ENCODE measurements around the gene ANO8. TPM values are rescaled to one million over a fixed set of nuclear protein-coding genes. Genes with fewer than 3 reads are reported as not detected.

ANO8 gene
- total and polyA plus RNA-seq, 2 of the 8 experiments (the other 6 are each of a cell fraction or from before 2014, with no cell fraction given): 9.5 to 20.7 TPM

DNA sequence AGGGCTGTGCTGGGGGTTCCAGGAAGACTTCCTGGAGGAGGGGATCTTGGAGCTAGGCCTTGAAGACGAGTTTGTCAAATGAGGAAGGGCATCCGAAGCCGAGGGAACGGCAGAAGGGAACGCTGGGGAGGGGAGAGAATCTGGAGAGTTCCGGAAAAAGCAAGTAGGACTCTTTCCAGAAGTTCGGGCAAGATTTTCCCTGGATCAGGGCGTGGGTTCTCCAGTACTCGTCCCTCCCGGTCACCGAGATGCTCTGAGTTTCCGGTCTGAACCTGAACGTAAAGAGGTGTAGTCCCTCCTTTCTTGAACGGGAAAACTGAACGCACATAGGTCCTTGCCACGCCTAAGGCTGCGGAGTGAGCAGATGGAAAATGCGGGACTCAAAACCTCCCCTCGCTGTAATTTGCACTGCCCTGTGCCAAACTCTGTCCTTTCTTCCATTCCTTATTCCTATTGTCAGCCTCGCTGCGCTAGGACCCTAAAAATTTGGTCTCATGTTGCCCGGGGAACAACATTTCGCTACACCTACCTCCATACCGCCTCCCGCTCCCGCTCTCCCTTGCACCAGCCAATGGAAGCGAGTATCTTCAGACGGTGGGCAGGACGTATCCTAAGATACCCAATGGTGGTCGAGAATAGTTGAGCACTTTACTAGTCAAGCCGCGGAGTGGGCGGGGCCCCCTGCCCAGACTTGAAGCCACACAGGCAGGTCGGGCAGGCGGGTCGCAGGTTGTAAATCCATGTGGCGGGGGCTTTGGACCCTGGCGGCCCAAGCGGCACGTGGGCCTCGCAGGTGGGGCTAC lies 2.4 kb upstream of the ANO8 start, which contains the start of gene GTPBP3:
Gene GTPBP3, plus strand, starts transcription at position 682 of the 803 bp plus-strand sequence. Its CDS starts 59 bp downstream, at position 741.
- H3K18ac ChIP-seq (ENCODE audit: extremely low read depth, low read length): peak within 1 kb of the TSS; percentile 97
- peak within 1 kb of the TSS; percentile 91 for H3K56ac ChIP-seq (replicated peaks; ENCODE audit: insufficient read length, low read depth, low read length)
- peak within 1 kb of the TSS; percentile 69 for H2BK120ac ChIP-seq (replicated peaks; ENCODE audit: low read depth, low read length)
- H3K4me1 ChIP-seq (replicated peaks in 1 of 4; ENCODE audit: control insufficient read depth in 3 of 4, insufficient read depth in 4 of 4, low read length in 3 of 4): peaks cover 0 to 36% (median 28%) of the 10 kb centered on the region in 4 experiments; a peak in 5 of 7 replicates
- peak within 1 kb of the TSS; percentile 52 for H2AFZ ChIP-seq (ENCODE audit: low read length)
- peak within 1 kb of the TSS; percentile 76; the same call in 1 of the 2 replicates for H2AK5ac ChIP-seq (ENCODE audit: low read depth, low read length)
- H3K9me3 ChIP-seq (ENCODE audit: insufficient read depth in 2 of 2, low read depth in 1 of 2, low read length in 1 of 2): no peaks in the 10 kb centered on the region
- ChIA-PET CTCF (ENCODE audit: partially characterized antibody) (interaction anchor here (0.6 to 1.6 kb wide), 3 partner anchors 12 to 53 kb away, joined by 3 to 9 read pairs (median 3); no protein-coding TSS in a partner anchor), POLR2A (ENCODE audit: partially characterized antibody) (interaction anchor here (0.6 to 17.1 kb wide), 8 partner anchors 11 to 47 kb away, joined by 3 to 329 read pairs (median 5); partner anchors contain the start of genes ABHD8, DDA1 and MRPL34)
- H4K5ac ChIP-seq (ENCODE audit: insufficient read length, low read depth, low read length): peak within 1 kb of the TSS; percentile 68
- peak within 1 kb of the TSS; percentile 82 for H3K4ac ChIP-seq (replicated peaks; ENCODE audit: insufficient read length, low read depth, low read length)
- peak within 1 kb of the TSS; percentile 94 for H4K8ac ChIP-seq (ENCODE audit: extremely low read depth, insufficient read depth, low read length)
- no peak within 1 kb of the TSS for H3K14ac ChIP-seq (ENCODE audit: insufficient read length)
- H3K23ac ChIP-seq (ENCODE audit: insufficient read length): no peak within 1 kb of the TSS
- no peak within 1 kb of the TSS; the same call in 1 of the 2 replicates for H2BK20ac ChIP-seq (ENCODE audit: low read length)
- peak within 1 kb of the TSS; percentile 100; the same call in 1 of the 2 replicates for H2BK15ac ChIP-seq (ENCODE audit: low read length)
- H2BK12ac ChIP-seq (ENCODE audit: low read depth, low read length): peak within 1 kb of the TSS; percentile 96
- H3K23me2 ChIP-seq (ENCODE audit: low read depth, low read length): peaks cover 23% of the 10 kb centered on the region
- peak within 1 kb of the TSS; percentile 74 to 99 (median 96) for H3K4me3 ChIP-seq (ENCODE audit: extremely low read depth in 1 of 4, insufficient read depth in 2 of 4, low read depth in 3 of 4, low read length in 4 of 4)
- H3K36me3 ChIP-seq (ENCODE audit: control insufficient read depth in 2 of 4, insufficient read depth in 4 of 4, low read length in 3 of 4): peaks cover 0 to 3% (median 0%) of the 10 kb centered on the region in 4 experiments; a peak in 1 of 8 replicates
- H4K20me1 ChIP-seq (replicated peaks in 1 of 2; ENCODE audit: control insufficient read depth in 1 of 2, insufficient read depth in 2 of 2, low read length in 2 of 2): peaks cover 0 to 7% of the 10 kb centered on the region in 2 experiments
- H4K91ac ChIP-seq (replicated peaks; ENCODE audit: insufficient read length, low read length): peak within 1 kb of the TSS; percentile 98
- WGBS, 2 experiments (ENCODE audit: extremely low coverage in 1 of 2, insufficient coverage in 1 of 2, insufficient read length in 1 of 2, insufficient replicate concordance in 2 of 2, low coverage in 1 of 2, low lambda C conversion rate in 2 of 2, missing lambda C conversion rate in 1 of 2): 1% methylated on average over 41 of the region's 41 CpGs; no CpG with 5 or more reads in 1 of the 2 experiments
- H3K79me2 ChIP-seq (ENCODE audit: control insufficient read depth in 1 of 2, insufficient read depth in 2 of 2, low read length in 2 of 2): no peaks in the 10 kb centered on the region
- H3K27me3 ChIP-seq (replicated peaks in 1 of 4; ENCODE audit: control insufficient read depth in 3 of 4, extremely low read depth in 1 of 4, insufficient read depth in 3 of 4, low read length in 3 of 4): no peaks in the 10 kb centered on the region
- peak within 1 kb of the TSS; percentile 98 for H2BK5ac ChIP-seq (ENCODE audit: low read depth, low read length)
- DNase-seq (ENCODE audit: low read depth in 1 of 2, low spot score in 2 of 2): peak; percentile 94 to 96
- peak; percentile 98 for FAIRE-seq
- H3K27ac ChIP-seq (ENCODE audit: low read depth, low read length): peak within 1 kb of the TSS; percentile 83
- peak within 1 kb of the TSS; percentile 84 to 92 for H3K4me2 ChIP-seq (ENCODE audit: insufficient read depth in 1 of 2, low read depth in 2 of 2, low read length in 2 of 2)
- peaks cover 3% of the 10 kb centered on the region for H3K79me1 ChIP-seq (ENCODE audit: low read depth, low read length)
- H3K9ac ChIP-seq (replicated peaks in 1 of 4; ENCODE audit: extremely low read depth in 1 of 4, low read depth in 3 of 4, low read length in 3 of 4): peak within 1 kb of the TSS; percentile 79 to 98 (median 86)
- TF ChIP-seq EP300 (IDR thresholded peaks at IDR 0.05; ENCODE audit: borderline replicate concordance in 1 of 2, low read depth in 2 of 2, low read length in 2 of 2) (no peak), SP2 (IDR thresholded peaks at IDR 0.05; ENCODE audit: low read length) (peak; percentile 38; the same call in 1 of the 2 replicates), CHD2 (IDR thresholded peaks at IDR 0.05; ENCODE audit: low read length) (peak; percentile 71), JUN (IDR thresholded peaks at IDR 0.05; ENCODE audit: low read depth, low read length) (no peak), CTCF (IDR thresholded peaks at IDR 0.05; ENCODE audit: control extremely low read depth in 1 of 3, insufficient read depth in 1 of 3, low read depth in 1 of 3, low read length in 3 of 3) (no peak), RAD21 (IDR thresholded peaks at IDR 0.05 in 1 of 2, conservative IDR thresholded peaks at IDR 0.05 in 1 of 2; ENCODE audit: low read depth in 2 of 2, low read length in 2 of 2) (no peak)
- TF ChIP-seq, protein P1, sequence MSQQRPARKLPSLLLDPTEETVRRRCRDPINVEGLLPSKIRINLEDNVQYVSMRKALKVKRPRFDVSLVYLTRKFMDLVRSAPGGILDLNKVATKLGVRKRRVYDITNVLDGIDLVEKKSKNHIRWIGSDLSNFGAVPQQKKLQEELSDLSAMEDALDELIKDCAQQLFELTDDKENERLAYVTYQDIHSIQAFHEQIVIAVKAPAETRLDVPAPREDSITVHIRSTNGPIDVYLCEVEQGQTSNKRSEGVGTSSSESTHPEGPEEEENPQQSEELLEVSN (IDR thresholded peaks at IDR 0.05): peak; percentile 97

All from H1 (cell line).